Measurements from ENCODE around the gene TMEM39A. TPM values are rescaled to one million over a fixed set of nuclear protein-coding genes. Genes with fewer than 3 reads are reported as not detected.

Gene TMEM39A
- total RNA-seq, 1 donor from 2014 or later: 28.2 TPM

- no peak for DNase-seq (ENCODE audit: low read depth, low spot score)
Measured at GRCh38 chr3:119401503-119402440, 61.6 kb downstream of the TMEM39A start.

- no peak for DNase-seq (ENCODE audit: low read depth, low spot score)
Measured at GRCh38 chr3:119401069-119401468, 62.3 kb downstream of the TMEM39A start.

GRCh38 chr3:119400466-119400865 lies 62.9 kb downstream of the TMEM39A start:
- no peak for DNase-seq (ENCODE audit: low read depth, low spot score)

- DNase-seq (ENCODE audit: low read depth, low spot score): no peak
Measured at GRCh38 chr3:119396870-119397269, 66.5 kb downstream of the TMEM39A start.

GRCh38 chr3:119395923-119396358 lies 67.5 kb downstream of the TMEM39A start:
- DNase-seq (ENCODE audit: low read depth, low spot score): no peak

GRCh38 chr3:119388577-119388976 lies 74.8 kb downstream of the TMEM39A start:
- DNase-seq (ENCODE audit: low read depth, low spot score): no peak

- no peak for DNase-seq (ENCODE audit: low read depth, low spot score)
Measured at GRCh38 chr3:119382134-119382533, 81.3 kb downstream of the TMEM39A start.

GRCh38 chr3:119380697-119381096 lies 82.7 kb downstream of the TMEM39A start:
- DNase-seq (ENCODE audit: low read depth, low spot score): no peak

Other genes starting within 250 kb of the TMEM39A start
- 4.2 and 5.5 TPM in 2 replicates for gene B4GALT4, start 222.7 kb downstream of the TMEM39A start, total RNA-seq
- 24.0 and 26.0 TPM in 2 replicates for gene ARHGAP31, start 169.2 kb downstream of the TMEM39A start, total RNA-seq
- 15.4 and 30.5 TPM in 2 replicates for gene POGLUT1, start 5.3 kb upstream of the TMEM39A start, total RNA-seq
- 43.9 and 46.9 TPM in 2 replicates for gene TIMMDC1, start 34.9 kb upstream of the TMEM39A start, total RNA-seq
- gene CD80, start 96.0 kb upstream of the TMEM39A start, total RNA-seq: not detected in 2 replicates
- gene ADPRH, start 115.9 kb upstream of the TMEM39A start, total RNA-seq: 6.3 and 8.3 TPM in 2 replicates
- gene PLA1A, start 134.3 kb upstream of the TMEM39A start, total RNA-seq: 0.28 and 0.92 TPM in 2 replicates
- gene POPDC2, start 197.0 kb upstream of the TMEM39A start, total RNA-seq: 0.07 and 0.11 TPM in 2 replicates
- gene COX17, start 213.8 kb upstream of the TMEM39A start, total RNA-seq: 24.1 and 39.3 TPM in 2 replicates
- gene CFAP91, start 239.4 kb upstream of the TMEM39A start, total RNA-seq: 0.14 and 0.92 TPM in 2 replicates

Measured in pulmonary artery endothelial cell (primary cell).